WTC11 (cell line): ENCODE data around the gene CT47A1. TPM values are rescaled to one million over a fixed set of nuclear protein-coding genes. Genes with fewer than 3 reads are reported as not detected.
"Not testable (repeated sequence)": the region's sequence is repeated elsewhere in the genome, so short reads cannot be mapped to it uniquely, and the experiment has no call there.

Source experiments
- ATAC-seq: fragments of 200-7000 bp; cut with Tn5 transposase; 2 replicates; pipeline ENCODE4 v1.10.0; 2021; ENCODE audit warnings: mild to moderate bottlenecking, moderate library complexity
- CTCF ChIA-PET: fragments of 300-600 bp; sonication (Branson Sonifier 250); formaldehyde crosslinking; loops from one replicate; lab custom pipeline; 2021; ENCODE audit warnings: antibody characterized with exemption; lab: Charles Lee
- POLR2A ChIA-PET: fragments of 350-600 bp; sonication (Branson Sonifier 250); formaldehyde crosslinking; loops from one replicate; lab custom pipeline; 2021; ENCODE audit warnings: antibody characterized with exemption; lab: Charles Lee
- DNase-seq: peaks from one replicate; pipeline ENCODE4 v3.0.0; 2021; ENCODE audit warnings: low spot score
- H3K27ac Mint-ChIP-seq: 2 replicates; pipeline ENCODE4 v1.8.0; 2021; ENCODE audit warnings: mixed read lengths
- H3K27me3 Mint-ChIP-seq: 2 replicates; pipeline ENCODE4 v1.8.0; 2021; ENCODE audit warnings: low read depth, mild to moderate bottlenecking, moderate library complexity, mixed read lengths
- H3K36me3 Mint-ChIP-seq: 2 replicates; pipeline ENCODE4 v1.8.0; 2021; ENCODE audit warnings: mixed read lengths
- H3K4me1 Mint-ChIP-seq: 2 replicates; pipeline ENCODE4 v1.8.0; 2022; ENCODE audit warnings: mixed read lengths
- H3K4me3 Mint-ChIP-seq: 2 replicates; pipeline ENCODE4 v1.8.0; 2021; ENCODE audit warnings: mild to moderate bottlenecking, moderate library complexity, mixed read lengths
- H3K9me3 Mint-ChIP-seq: 2 replicates; pipeline ENCODE4 v1.8.0; 2021; ENCODE audit warnings: mixed read lengths
- ARID4B ChIP-seq: sonication (generic); formaldehyde crosslinking; IDR thresholded peaks from 2 replicates; pipeline ENCODE4 v1.8.0; 2023; ENCODE audit warnings: missing genetic modification reagents, mild to moderate bottlenecking, borderline replicate concordance
- ATF1 ChIP-seq: sonication (generic); formaldehyde crosslinking; IDR thresholded peaks from 2 replicates; pipeline ENCODE4 v1.8.1; 2023; ENCODE audit warnings: mild to moderate bottlenecking, moderate library complexity, missing genetic modification reagents
- CDX4 ChIP-seq: fragments of 250-450 bp; sonication (Bioruptor Pico); IDR thresholded peaks from 2 replicates; pipeline ENCODE4 v1.9.0; 2021; ENCODE audit warnings: moderate library complexity, mild to moderate bottlenecking, inconsistent platforms, borderline replicate concordance
- E2F1 ChIP-seq: sonication (generic); formaldehyde crosslinking; IDR thresholded peaks from 2 replicates; pipeline ENCODE4 v1.8.0; 2022; ENCODE audit warnings: mild to moderate bottlenecking, missing genetic modification reagents
- ELF4 ChIP-seq: sonication (generic); formaldehyde crosslinking; IDR thresholded peaks from 2 replicates; pipeline ENCODE4 v1.8.1; 2022; ENCODE audit warnings: low read depth, mild to moderate bottlenecking, moderate library complexity, missing genetic modification reagents
- FOXP4 ChIP-seq: sonication (generic); formaldehyde crosslinking; IDR thresholded peaks from 2 replicates; pipeline ENCODE4 v1.8.0; 2022; ENCODE audit warnings: mild to moderate bottlenecking, missing genetic modification reagents
- GABPB1 ChIP-seq: sonication (generic); formaldehyde crosslinking; IDR thresholded peaks from 2 replicates; pipeline ENCODE4 v1.8.1; 2023; ENCODE audit warnings: mild to moderate bottlenecking, missing genetic modification reagents
- NFATC4 ChIP-seq: fragments of 250-450 bp; sonication (Bioruptor Pico); IDR thresholded peaks from 2 replicates; pipeline ENCODE4 v1.9.0; 2021; ENCODE audit warnings: mild to moderate bottlenecking
- NFYB ChIP-seq: sonication (generic); formaldehyde crosslinking; conservative IDR thresholded peaks from 2 replicates; pipeline ENCODE4 v1.8.0; 2022; ENCODE audit warnings: low read depth, missing genetic modification reagents
- PREB ChIP-seq: sonication (generic); formaldehyde crosslinking; IDR thresholded peaks from 2 replicates; pipeline ENCODE4 v1.8.1; 2022; ENCODE audit warnings: mild to moderate bottlenecking, missing genetic modification reagents, moderate library complexity, borderline replicate concordance
- RORB ChIP-seq: fragments of 250-450 bp; sonication (Bioruptor Pico); IDR thresholded peaks from 2 replicates; pipeline ENCODE4 v1.9.0; 2021; ENCODE audit warnings: mild to moderate bottlenecking
- TEAD1 ChIP-seq: sonication (generic); formaldehyde crosslinking; IDR thresholded peaks from 2 replicates; pipeline ENCODE4 v1.8.0; 2022; ENCODE audit warnings: mild to moderate bottlenecking, missing genetic modification reagents
- TEAD4 ChIP-seq: sonication (generic); formaldehyde crosslinking; IDR thresholded peaks from 2 replicates; pipeline ENCODE4 v1.8.0; 2022; ENCODE audit warnings: mild to moderate bottlenecking, missing genetic modification reagents
- ZBTB21 ChIP-seq: sonication (generic); formaldehyde crosslinking; IDR thresholded peaks from 2 replicates; pipeline ENCODE4 v1.8.1; 2023; ENCODE audit warnings: mild to moderate bottlenecking, missing genetic modification reagents, borderline replicate concordance
- ZMAT4 ChIP-seq: fragments of 250-450 bp; sonication (Bioruptor Pico); IDR thresholded peaks from 2 replicates; pipeline ENCODE4 v1.9.0; 2021; ENCODE audit warnings: mild to moderate bottlenecking
- total RNA-seq: library from RNA; stranded (reverse); gene quantifications from 3 replicates; pipeline ENCODE4 v1.2.3, GENCODE V29; 2021
- TF ChIP-seq, protein P1 (sequence below): fragments of 250-450 bp; sonication (Bioruptor Pico); conservative IDR thresholded peaks from 2 replicates; pipeline ENCODE4 v1.9.0; 2021; ENCODE audit warnings: mild to moderate bottlenecking

Gene CT47A1
- total RNA-seq, 1 experiment from 2014 or later, result not detected

DNA sequence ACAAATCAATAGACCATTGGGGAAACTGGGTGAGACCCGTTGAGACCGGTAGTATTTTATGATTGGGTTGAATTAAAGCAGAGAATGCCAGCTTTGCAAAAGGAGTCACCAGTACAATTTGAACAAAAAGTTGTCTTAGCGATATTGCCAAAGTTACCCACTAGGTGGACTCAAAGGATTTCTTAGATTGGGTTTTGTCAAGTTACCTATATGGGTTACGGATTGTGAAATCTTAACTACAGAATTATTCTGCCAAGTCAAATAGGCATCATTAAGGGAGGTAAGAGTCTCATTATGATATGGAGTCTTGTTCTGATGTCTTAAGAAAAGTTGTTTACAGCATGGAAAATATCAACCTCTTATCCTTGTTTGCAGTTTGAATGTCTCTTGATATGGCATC lies 15.0 kb upstream of the CT47A1 start (continued):
- TF ChIP-seq, protein P1, sequence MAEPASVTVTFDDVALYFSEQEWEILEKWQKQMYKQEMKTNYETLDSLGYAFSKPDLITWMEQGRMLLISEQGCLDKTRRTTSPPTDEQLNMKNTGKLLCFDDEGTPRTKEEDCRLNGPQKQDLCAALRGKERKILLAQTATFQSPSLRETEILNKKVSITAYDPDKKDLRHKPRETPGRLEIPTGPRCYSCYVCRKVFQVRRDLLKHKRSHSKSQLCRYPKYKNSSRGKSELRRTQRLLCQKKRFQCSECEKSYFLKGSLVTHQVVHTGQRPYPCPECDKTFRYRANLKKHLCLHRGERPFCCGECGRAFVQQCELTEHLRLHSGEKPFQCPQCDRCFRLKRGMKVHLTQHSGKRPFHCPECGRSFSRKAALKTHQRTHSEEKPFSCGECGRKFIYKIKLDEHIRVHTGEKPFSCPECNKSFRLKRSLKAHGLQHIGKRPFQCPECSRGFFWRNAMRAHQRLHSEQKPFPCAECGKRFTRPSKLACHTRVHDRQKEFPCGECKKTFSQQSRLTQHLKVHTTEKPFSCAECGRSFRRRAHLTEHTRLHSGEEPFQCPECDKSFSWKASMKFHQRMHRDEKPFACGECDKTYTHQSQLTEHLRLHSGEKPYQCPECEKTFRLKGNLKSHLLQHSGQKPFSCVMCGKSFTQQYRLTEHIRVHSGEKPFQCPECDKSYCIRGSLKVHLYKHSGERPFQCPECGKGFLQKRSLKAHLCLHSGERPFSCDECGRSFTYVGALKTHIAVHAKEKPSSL, result no peak
- TF ChIP-seq ATF1 (CRISPR knock-in tag) (no peak), NFATC4 (no peak), CDX4 (CRISPR knock-in tag) (no peak), RORB (CRISPR knock-in tag) (no peak), NFYB (CRISPR knock-in tag) (no peak), ZMAT4 (CRISPR knock-in tag) (no peak), FOXP4 (CRISPR knock-in tag) (no peak), GABPB1 (no peak)

DNA sequence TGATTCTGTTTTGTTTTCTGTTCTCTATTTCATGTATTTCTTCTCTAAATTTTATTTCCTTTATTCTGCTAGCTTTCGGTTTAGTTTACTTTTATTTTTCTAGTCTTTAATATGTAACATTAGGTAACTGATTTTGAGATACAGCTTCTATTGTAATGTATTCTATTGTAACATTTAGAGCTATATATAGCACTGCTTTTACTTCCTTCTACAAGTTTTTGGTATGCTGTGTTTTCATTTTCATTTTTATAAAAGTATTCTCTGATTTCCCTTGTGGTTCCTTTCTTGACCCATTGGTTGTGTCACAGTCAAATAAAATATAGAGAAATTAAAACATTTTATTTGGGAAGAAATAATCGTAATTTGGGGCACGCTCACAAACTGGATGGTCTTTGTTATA lies 13.9 kb upstream of the CT47A1 start:
- no peaks in the 10 kb centered on the region for H3K36me3 Mint-ChIP-seq
- no peak overlapping the region for H3K4me3 Mint-ChIP-seq
- no peak for TF ChIP-seq ZBTB21
- TF ChIP-seq E2F1 (CRISPR knock-in tag), result no peak
- no peak for TF ChIP-seq TEAD1 (CRISPR knock-in tag)
- TF ChIP-seq ELF4 (CRISPR knock-in tag), result no peak
- TF ChIP-seq PREB (CRISPR knock-in tag), result no peak
- no peak for TF ChIP-seq ZMAT4 (CRISPR knock-in tag)
- TF ChIP-seq TEAD4 (CRISPR knock-in tag), result no peak
- no peak for TF ChIP-seq ARID4B (CRISPR knock-in tag)
- H3K27ac Mint-ChIP-seq, result no peak overlapping the region
- H3K27me3 Mint-ChIP-seq, result peaks cover under 1% of the 10 kb centered on the region; the same call in 1 of the 2 replicates
- H3K9me3 Mint-ChIP-seq, result no peaks in the 10 kb centered on the region
- ChIA-PET POLR2A (no interaction called here), CTCF (no interaction called here)
- ATAC-seq (no peak), DNase-seq (no peak)
- H3K4me1 Mint-ChIP-seq, result peaks cover 7% of the 10 kb centered on the region

GRCh38 chrX:120956500-120956899 lies 29.1 kb downstream of the CT47A1 start, which contains the start of gene CT47A7:
Gene CT47A7, minus strand, starts transcription at chrX:120956600. Its CDS starts 255 bp downstream, at chrX:120956345.
- not testable (repeated sequence) for H3K4me3 Mint-ChIP-seq, H3K36me3 Mint-ChIP-seq

More at GRCh38 chrX:120956500-120956899, 29.1 kb downstream of the CT47A1 start, which contains the start of gene CT47A7:
- ATAC-seq, H3K27ac Mint-ChIP-seq, H3K9me3 Mint-ChIP-seq, DNase-seq, H3K27me3 Mint-ChIP-seq, POLR2A ChIA-PET, H3K4me1 Mint-ChIP-seq, CTCF ChIA-PET: not testable (repeated sequence)
